HCT116 (cell line): ENCODE results near the gene OR10V1.

Source experiments
- EZH2 ChIP-seq: fragments of 200-600 bp; sonication (generic); IDR thresholded peaks from 2 replicates; pipeline ENCODE4 v1.6.1; 2017; ENCODE audit warnings: antibody characterized with exemption, mixed run types
- POLR2A ChIP-seq: IDR thresholded peaks from 2 replicates; pipeline ENCODE4 v1.7.0; 2011; ENCODE audit warnings: borderline replicate concordance; ENCODE audit not compliant: insufficient read depth, insufficient read length; ENCODE audit errors: extremely low read depth
- TF ChIP-seq, protein P1 (sequence below): IDR thresholded peaks from 2 replicates; pipeline ENCODE4 v1.6.1; 2012

DNA sequence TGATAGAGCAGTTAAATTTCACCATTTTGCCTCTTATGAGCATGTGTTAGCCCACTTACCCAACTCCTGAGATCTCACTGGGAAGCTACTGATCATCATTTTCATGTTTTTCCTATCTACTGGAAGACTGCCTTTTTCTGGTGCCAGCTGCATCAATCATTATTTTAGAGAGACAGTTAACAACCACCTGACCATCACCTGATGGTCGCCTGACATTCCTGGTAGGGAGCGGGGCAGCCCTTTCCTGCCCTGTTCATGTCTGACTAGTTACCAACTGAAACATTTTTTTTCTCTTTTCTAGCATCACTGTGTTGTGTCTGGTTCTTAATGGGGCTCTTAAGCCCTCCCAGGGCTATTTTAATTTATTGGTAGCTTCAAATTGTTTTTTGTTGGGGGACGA lies 24.6 kb downstream of the OR10V1 start:
- TF ChIP-seq POLR2A = no peak
- no peak for TF ChIP-seq EZH2
- TF ChIP-seq, protein P1, sequence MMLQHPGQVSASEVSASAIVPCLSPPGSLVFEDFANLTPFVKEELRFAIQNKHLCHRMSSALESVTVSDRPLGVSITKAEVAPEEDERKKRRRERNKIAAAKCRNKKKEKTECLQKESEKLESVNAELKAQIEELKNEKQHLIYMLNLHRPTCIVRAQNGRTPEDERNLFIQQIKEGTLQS = no peak
